GM18499 (cell line): ENCODE results near the gene TNP1.

Source experiments
- ATAC-seq: cut with Tn5 transposase; IDR thresholded peaks from one replicate; pipeline ENCODE4 v1.9.1; 2021; ENCODE audit warnings: moderate number of reproducible peaks; ENCODE audit not compliant: insufficient read depth, unreplicated experiment

Gene TNP1

GRCh38 chr2:216849987-216850386 lies 9.9 kb downstream of the TNP1 start:
- ATAC-seq, result no peak

GRCh38 chr2:216845426-216845825 lies 14.4 kb downstream of the TNP1 start:
- ATAC-seq, result no peak

GRCh38 chr2:216842636-216843035 lies 17.2 kb downstream of the TNP1 start:
- no peak for ATAC-seq

GRCh38 chr2:216839688-216840087 lies 20.2 kb downstream of the TNP1 start:
- ATAC-seq, result no peak

GRCh38 chr2:216838151-216838550 lies 21.7 kb downstream of the TNP1 start:
- ATAC-seq, result no peak

GRCh38 chr2:216837740-216838139 lies 22.1 kb downstream of the TNP1 start:
- no peak for ATAC-seq

GRCh38 chr2:216833061-216833460 lies 26.8 kb downstream of the TNP1 start:
- no peak for ATAC-seq

GRCh38 chr2:216830346-216830745 lies 29.5 kb downstream of the TNP1 start:
- no peak for ATAC-seq

- ATAC-seq, result no peak
Measured at GRCh38 chr2:216829533-216829932, 30.3 kb downstream of the TNP1 start.

GRCh38 chr2:216827073-216827720 lies 32.7 kb downstream of the TNP1 start:
- ATAC-seq, result no peak

GRCh38 chr2:216822470-216822869 lies 37.4 kb downstream of the TNP1 start:
- ATAC-seq, result no peak

GRCh38 chr2:216820709-216821108 lies 39.2 kb downstream of the TNP1 start:
- no peak for ATAC-seq

- no peak for ATAC-seq
Measured at GRCh38 chr2:216819766-216820165, 40.1 kb downstream of the TNP1 start.

- ATAC-seq, result no peak
Measured at GRCh38 chr2:216819055-216819454, 40.8 kb downstream of the TNP1 start.

- no peak for ATAC-seq
Measured at GRCh38 chr2:216810399-216811160, 49.3 kb downstream of the TNP1 start.
